HepG2 (cell line): ENCODE results near the gene BTN1A1. TPM values are rescaled to one million over a fixed set of nuclear protein-coding genes. Genes with fewer than 3 reads are reported as not detected.

Source experiments
- ATAC-seq: fragments of 200-7000 bp; cut with Tn5 transposase; 3 replicates; pipeline ENCODE4 v1.9.1; 2020; ENCODE audit warnings: mild to moderate bottlenecking, moderate library complexity
- BruUV-seq: library from RNA; stranded (reverse); fragments of 400-500 nt; replicated peaks from 2 replicates; lab custom pipeline; 2021; lab: Mats Ljungman, UMichigan
- CTCF ChIA-PET: fragments of 300-600 bp; formaldehyde crosslinking; extraction: SDS; loops from one replicate; lab custom pipeline; 2021; ENCODE audit warnings: low total read pairs, inconsistent platforms, low intra/inter-chr PET ratio; lab: Yijun Ruan, JAX
- POLR2A ChIA-PET: fragments of 350-600 bp; sonication (Branson Sonifier 250); formaldehyde crosslinking; loops from one replicate; lab custom pipeline; 2020; ENCODE audit warnings: antibody characterized with exemption, inconsistent platforms; lab: Yijun Ruan, JAX
- DNase-seq: peaks from one replicate; pipeline ENCODE4 v3.0.0-alpha.2; 2015; ENCODE audit warnings: low spot score
- FAIRE-seq: peaks from 3 replicates; lab custom pipeline; 2011; peaks lifted over from hg19 to GRCh38; lab: Jason Lieb, UNC
- H2AFZ ChIP-seq: one replicate; pipeline ENCODE4 v1.6.1; 2011; ENCODE audit warnings: low read length, inconsistent platforms
- H3K27ac ChIP-seq: fragments of 300-600 bp; 3 replicates; pipeline ENCODE4 v1.8.0; 2011; ENCODE audit warnings: mixed run types, mild to moderate bottlenecking, mixed read lengths, low read length, inconsistent platforms; ENCODE audit not compliant: insufficient read depth; ENCODE audit errors: extremely low read length
- H3K27me3 ChIP-seq, 2 experiments: fragments of 200-600 bp in 1 of 2; 2 replicates in 1 of 2; 3 replicates in 1 of 2; pipeline versions ENCODE4 v1.6.0 to v1.8.0; 2011; ENCODE audit warnings: low read length in 2 of 2, mild to moderate bottlenecking in 2 of 2, moderate library complexity in 2 of 2, inconsistent platforms in 1 of 2; ENCODE audit not compliant: insufficient read depth in 2 of 2, control insufficient read depth in 1 of 2
- H3K36me3 ChIP-seq, 2 experiments: fragments of 200-600 bp in 1 of 2; replicated peaks in 1 of 2; 2 replicates in 1 of 2; 3 replicates in 1 of 2; pipeline versions ENCODE4 v1.5.1 to v1.8.0; 2011; ENCODE audit warnings: low read length in 2 of 2, inconsistent platforms in 1 of 2; ENCODE audit not compliant: insufficient read depth in 2 of 2, control insufficient read depth in 1 of 2
- H3K4me1 ChIP-seq: 2 replicates; pipeline ENCODE4 v1.5.1; 2012; ENCODE audit warnings: low read length, inconsistent platforms; ENCODE audit not compliant: insufficient read depth
- H3K4me2 ChIP-seq: 2 replicates; pipeline ENCODE4 v1.6.0; 2011; ENCODE audit warnings: low read depth, low read length, inconsistent platforms
- H3K4me3 ChIP-seq, 3 experiments: fragments of 200-600 bp in 1 of 3; sonication (generic), shearing (Covaris generic) in 1 of 3; replicated peaks in 1 of 3; 2 replicates each; pipeline ENCODE4 v1.5.1; 2011 to 2016; ENCODE audit warnings: low read length in 3 of 3, inconsistent platforms in 2 of 3, low read depth in 2 of 3, mild to moderate bottlenecking in 2 of 3, control low read depth in 1 of 3, mixed read lengths in 1 of 3; ENCODE audit not compliant: insufficient read depth in 1 of 3
- H3K79me2 ChIP-seq: one replicate; pipeline ENCODE4 v1.6.1; 2011; ENCODE audit warnings: low read length, inconsistent platforms; ENCODE audit not compliant: insufficient read depth
- H3K9ac ChIP-seq: 2 replicates; pipeline ENCODE4 v1.6.0; 2011; ENCODE audit warnings: mild to moderate bottlenecking, low read depth, low read length, inconsistent platforms; ENCODE audit not compliant: insufficient read depth
- H3K9me3 ChIP-seq: 2 replicates; pipeline ENCODE4 v1.5.1; 2012; ENCODE audit warnings: mild to moderate bottlenecking, low read length
- H4K20me1 ChIP-seq: 2 replicates; pipeline ENCODE4 v1.6.0; 2011; ENCODE audit warnings: inconsistent platforms, mild to moderate bottlenecking, low read length, moderate library complexity; ENCODE audit not compliant: insufficient read depth
- CENPBD1 ChIP-seq: sonication (generic); formaldehyde crosslinking; IDR thresholded peaks from 2 replicates; pipeline ENCODE4 v1.8.0; 2022; ENCODE audit warnings: missing genetic modification reagents, low read depth, mild to moderate bottlenecking, borderline replicate concordance
- DNMT1 ChIP-seq: sonication (generic); formaldehyde crosslinking; IDR thresholded peaks from 2 replicates; pipeline ENCODE4 v1.5.1; 2020; ENCODE audit warnings: mild to moderate bottlenecking, missing genetic modification reagents
- MED8 ChIP-seq: sonication (generic); formaldehyde crosslinking; IDR thresholded peaks from 2 replicates; pipeline ENCODE4 v1.8.1; 2023; ENCODE audit warnings: mild to moderate bottlenecking, missing genetic modification reagents; ENCODE audit not compliant: insufficient replicate concordance
- MEIS1 ChIP-seq: sonication (generic); formaldehyde crosslinking; IDR thresholded peaks from 2 replicates; pipeline ENCODE4 v1.9.0; 2021; ENCODE audit warnings: mild to moderate bottlenecking, missing genetic modification reagents, moderate library complexity, borderline replicate concordance
- MYNN ChIP-seq: sonication (generic); formaldehyde crosslinking; IDR thresholded peaks from 2 replicates; pipeline ENCODE4 v1.4.0; 2020; ENCODE audit warnings: mild to moderate bottlenecking, low read depth, missing genetic modification reagents
- PTBP1 ChIP-seq: fragments of 200-400 bp; formaldehyde crosslinking; IDR thresholded peaks from 2 replicates; pipeline ENCODE4 v1.6.1; 2018; ENCODE audit warnings: low read length, low read depth; ENCODE audit not compliant: poor library complexity, severe bottlenecking
- U2AF2 ChIP-seq: fragments of 200-400 bp; formaldehyde crosslinking; IDR thresholded peaks from 2 replicates; pipeline ENCODE4 v1.6.1; 2017; ENCODE audit warnings: low read depth, mild to moderate bottlenecking, low read length
- ZHX2 ChIP-seq, 2 experiments: sonication (generic) in 1 of 2; formaldehyde crosslinking in 1 of 2; IDR thresholded peaks; 2 replicates each; pipeline versions ENCODE4 v1.6.1 to v1.9.0; 2014 to 2022; ENCODE audit warnings: antibody characterized with exemption in 1 of 2, borderline replicate concordance in 1 of 2, inconsistent platforms in 1 of 2, low read depth in 1 of 2, missing genetic modification reagents in 1 of 2
- ZNF317 ChIP-seq: sonication (generic); formaldehyde crosslinking; IDR thresholded peaks from 2 replicates; pipeline ENCODE4 v1.5.0; 2020; ENCODE audit warnings: mild to moderate bottlenecking, missing genetic modification reagents
- ZNF562 ChIP-seq: sonication (generic); formaldehyde crosslinking; IDR thresholded peaks from 2 replicates; pipeline ENCODE4 v1.8.0; 2022; ENCODE audit warnings: missing genetic modification reagents, borderline replicate concordance
- ZNF720 ChIP-seq: sonication (generic); formaldehyde crosslinking; IDR thresholded peaks from 2 replicates; pipeline ENCODE4 v1.4.0; 2020; ENCODE audit warnings: missing genetic modification reagents
- ZNF772 ChIP-seq: sonication (generic); formaldehyde crosslinking; IDR thresholded peaks from 2 replicates; pipeline ENCODE4 v1.5.0; 2020; ENCODE audit warnings: mild to moderate bottlenecking, missing genetic modification reagents
- ZNF784 ChIP-seq: sonication (generic); formaldehyde crosslinking; IDR thresholded peaks from 2 replicates; pipeline ENCODE4 v1.5.1; 2020; ENCODE audit warnings: missing genetic modification reagents, mild to moderate bottlenecking, borderline replicate concordance
- WGBS: methylation state at CpG from one replicate; pipeline ENCODE4 v1.1.6; 2017; ENCODE audit warnings: low lambda C conversion rate; 5-methylcytosine and 5-hydroxymethylcytosine counted together
- in situ Hi-C: cut with HindIII; loops from 2 replicates; pipeline ENCODE4 v1.10.0; 2017; ENCODE audit warnings: low pct_unique_long_range_greater_than_20kb; ENCODE audit not compliant: extremely low pct_ligation_motif_present
- intact Hi-C: fragments of 100-400 bp; cut with micrococcal nuclease; formaldehyde crosslinking; loops from one replicate; pipeline ENCODE4 v1.10.0; 2022; ENCODE audit not compliant: unreplicated experiment
- polyA plus RNA-seq, 8 experiments: library from polyadenylated mRNA; depleted of rRNA in 3 of 8; stranded (reverse) in 7 of 8; unstranded in 1 of 8; fragments of >200 nt; fragmentation: Illumina TruSeq in 4 of 8; extraction: Trizol in 4 of 8; gene quantifications; 2 replicates each; pipeline versions ENCODE4 v1.2.1 to v1.2.3, GENCODE V29; 2011 to 2016; ENCODE audit warnings: low read depth in 4 of 8, missing spikeins in 1 of 8, mixed read lengths in 1 of 8; ENCODE audit not compliant: insufficient read depth in 1 of 8
- total RNA-seq, 5 experiments: library from RNA; depleted of rRNA; stranded (reverse); fragments of >200 nt; fragmentation: Illumina TruSeq; extraction: Trizol; gene quantifications; 2 replicates each; pipeline ENCODE4 v1.2.3, GENCODE V29; 2016; ENCODE audit warnings: low read depth in 1 of 5
- TF ChIP-seq, protein P1 (sequence below): IDR thresholded peaks from 2 replicates; pipeline ENCODE4 v1.6.1; 2016; ENCODE audit warnings: low read depth

Gene BTN1A1
- total and polyA plus RNA-seq, 2 of the 13 experiments (the other 11 are each of a cell fraction or from before 2014, with no cell fraction given), result 0.04 TPM; not detected in 1

GRCh38 chr6:26545627-26546026, 45.5 kb downstream of the BTN1A1 start:
- intact Hi-C loops (no loop called here), in situ Hi-C loops (no loop called here)
- Histone ChIP-seq H3K4me1 (peaks cover 18% of the 10 kb centered on the region), H3K36me3 (peaks cover 3 to 23% of the 10 kb centered on the region in 2 experiments; a peak in 4 of 5 replicates), H2AFZ (no peak overlapping the region), H3K27ac (no peak overlapping the region), H3K4me3 (no peak overlapping the region), H3K9ac (no peak overlapping the region), H3K27me3 (no peaks in the 10 kb centered on the region), H4K20me1 (no peaks in the 10 kb centered on the region), H3K9me3 (no peaks in the 10 kb centered on the region), H3K79me2 (peaks cover 3% of the 10 kb centered on the region), H3K4me2 (no peak overlapping the region)
- ATAC-seq (no peak), FAIRE-seq (no peak), DNase-seq (no peak)
- ChIA-PET CTCF (no interaction called here), POLR2A (no interaction called here)
- BruUV-seq, result no TSS peak
- 93% methylated on average over 6 of the region's 6 CpGs for WGBS
- TF ChIP-seq DNMT1, result no peak
- TF ChIP-seq ZNF772, result no peak
- no peak for TF ChIP-seq ZNF317
- TF ChIP-seq, protein P1, sequence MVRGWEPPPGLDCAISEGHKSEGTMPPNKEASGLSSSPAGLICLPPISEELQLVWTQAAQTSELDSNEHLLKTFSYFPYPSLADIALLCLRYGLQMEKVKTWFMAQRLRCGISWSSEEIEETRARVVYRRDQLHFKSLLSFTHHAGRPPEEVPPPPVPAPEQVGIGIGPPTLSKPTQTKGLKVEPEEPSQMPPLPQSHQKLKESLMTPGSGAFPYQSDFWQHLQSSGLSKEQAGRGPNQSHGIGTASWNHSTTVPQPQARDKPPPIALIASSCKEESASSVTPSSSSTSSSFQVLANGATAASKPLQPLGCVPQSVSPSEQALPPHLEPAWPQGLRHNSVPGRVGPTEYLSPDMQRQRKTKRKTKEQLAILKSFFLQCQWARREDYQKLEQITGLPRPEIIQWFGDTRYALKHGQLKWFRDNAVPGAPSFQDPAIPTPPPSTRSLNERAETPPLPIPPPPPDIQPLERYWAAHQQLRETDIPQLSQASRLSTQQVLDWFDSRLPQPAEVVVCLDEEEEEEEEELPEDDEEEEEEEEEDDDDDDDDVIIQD, result no peak
- no peak for TF ChIP-seq MYNN (CRISPR knock-in tag)
- no peak for TF ChIP-seq CENPBD1
- no peak for TF ChIP-seq ZNF784 (CRISPR knock-in tag)
- no peak for TF ChIP-seq U2AF2
- no peak for TF ChIP-seq ZHX2 (IDR thresholded peaks at IDR 0.05; ENCODE audit: low read depth)
- TF ChIP-seq ZHX2 (CRISPR knock-in tag; IDR thresholded peaks at IDR 0.05; ENCODE audit: borderline replicate concordance), result no peak
- no peak for TF ChIP-seq MEIS1 (CRISPR knock-in tag)
- no peak for TF ChIP-seq ZNF562 (CRISPR knock-in tag)
- TF ChIP-seq MED8 (CRISPR knock-in tag), result no peak
- no peak for TF ChIP-seq PTBP1
- TF ChIP-seq ZNF720 (CRISPR knock-in tag), result no peak
